B cell (primary cell): Measurements from ENCODE around the gene HOXD4. TPM values are rescaled to one million over a fixed set of nuclear protein-coding genes. Genes with fewer than 3 reads are reported as not detected.

Experiments
- ATAC-seq: fragments of 200-7000 bp; cut with Tn5 transposase; one replicate; pipeline ENCODE4 v1.10.0; 2021; ENCODE audit warnings: low read depth, mild to moderate bottlenecking, moderate number of reproducible peaks, moderate library complexity
- CTCF ChIA-PET: fragments of 350-600 bp; sonication (Branson Sonifier 250); formaldehyde crosslinking; loops from one replicate; lab custom pipeline; 2021; ENCODE audit warnings: antibody characterized with exemption, inconsistent platforms; lab: Charles Lee
- POLR2A ChIA-PET: fragments of 350-600 bp; sonication (Branson Sonifier 250); formaldehyde crosslinking; loops from one replicate; lab custom pipeline; 2021; ENCODE audit warnings: antibody characterized with exemption; lab: Charles Lee
- DNase-seq: peaks from one replicate; pipeline ENCODE4 v3.0.0; 2013
- H2AFZ ChIP-seq: 2 replicates; pipeline ENCODE4 v1.6.1; 2012; ENCODE audit warnings: mild to moderate bottlenecking, low read depth, low read length; ENCODE audit not compliant: insufficient read depth, poor library complexity, severe bottlenecking
- H3K27ac ChIP-seq, 2 donors: 1 replicate in 1 of 2; 2 replicates in 1 of 2; pipeline ENCODE4 v1.5.1; 2012 to 2013; ENCODE audit warnings: low read length in 2 of 2, mild to moderate bottlenecking in 2 of 2, moderate library complexity in 1 of 2
- H3K27me3 ChIP-seq, 4 experiments: fragments of 200-600 bp in 1 of 4; sonication (generic) in 1 of 4; replicated peaks in 1 of 4; 1 replicate in 2 of 4; 2 replicates in 2 of 4; pipeline versions ENCODE4 v1.6.1 to v1.7.0; 2013 to 2016; ENCODE audit warnings: low read length in 3 of 4, mild to moderate bottlenecking in 2 of 4, mixed read lengths in 1 of 4, moderate library complexity in 1 of 4; ENCODE audit not compliant: insufficient read depth in 4 of 4, control insufficient read depth in 3 of 4; ENCODE audit errors: control extremely low read depth in 1 of 4
- H3K36me3 ChIP-seq, 2 experiments: replicated peaks in 1 of 2; 1 replicate in 1 of 2; 2 replicates in 1 of 2; pipeline versions ENCODE4 v1.6.1 to v1.7.1; 2013; ENCODE audit warnings: low read length in 1 of 2; ENCODE audit not compliant: insufficient read depth in 2 of 2, control insufficient read depth in 1 of 2; ENCODE audit errors: control extremely low read depth in 1 of 2, extremely low read depth in 1 of 2
- H3K4me1 ChIP-seq, 2 donors: fragments of 200-600 bp in 1 of 2; sonication (generic) in 1 of 2; 1 replicate in 1 of 2; 2 replicates in 1 of 2; pipeline versions ENCODE4 v1.5.1 to v1.6.1; 2013 to 2017; ENCODE audit warnings: low read length in 2 of 2; ENCODE audit not compliant: control insufficient read depth in 2 of 2, insufficient read depth in 2 of 2
- H3K4me2 ChIP-seq: replicated peaks from 2 replicates; pipeline ENCODE3; 2012; ENCODE audit warnings: mild to moderate bottlenecking, low read depth, low read length; ENCODE audit not compliant: poor library complexity, severe bottlenecking
- H3K4me3 ChIP-seq, 5 experiments: fragments of 200-600 bp in 1 of 5; sonication (generic) in 1 of 5; 1 replicate in 3 of 5; 2 replicates in 2 of 5; pipeline versions ENCODE4 v1.5.1 to v1.7.0; 2011 to 2016; ENCODE audit warnings: low read length in 4 of 5, mild to moderate bottlenecking in 4 of 5, low read depth in 2 of 5, control low read depth in 1 of 5, moderate library complexity in 1 of 5; ENCODE audit not compliant: insufficient read depth in 1 of 5; ENCODE audit errors: control extremely low read depth in 1 of 5, extremely low read depth in 1 of 5
- H3K79me2 ChIP-seq: fragments of 200-600 bp; sonication (generic); one replicate; pipeline ENCODE4 v1.6.0; 2016; ENCODE audit warnings: low read length; ENCODE audit not compliant: control insufficient read depth, insufficient read depth
- H3K9ac ChIP-seq: fragments of 200-600 bp; sonication (generic); 2 replicates; pipeline ENCODE4 v1.6.1; 2017; ENCODE audit warnings: mild to moderate bottlenecking, low read length, moderate library complexity
- H3K9me3 ChIP-seq, 3 donors: one replicate each; pipeline versions ENCODE4 v1.6.1 to v1.7.1; 2013; ENCODE audit warnings: low read length in 2 of 3; ENCODE audit not compliant: control insufficient read depth in 2 of 3, insufficient read depth in 1 of 3; ENCODE audit errors: control extremely low read depth in 1 of 3
- H4K20me1 ChIP-seq: 2 replicates; pipeline ENCODE4 v1.6.0; 2012; ENCODE audit warnings: mild to moderate bottlenecking, low read length; ENCODE audit not compliant: insufficient read depth, control insufficient read depth, poor library complexity, severe bottlenecking
- H3K27ac Mint-ChIP-seq: one replicate; pipeline ENCODE4 v1.8.0; 2021; ENCODE audit warnings: mixed read lengths
- H3K27me3 Mint-ChIP-seq: one replicate; pipeline ENCODE4 v1.8.0; 2021; ENCODE audit warnings: mixed read lengths
- H3K4me1 Mint-ChIP-seq: one replicate; pipeline ENCODE4 v1.8.0; 2021; ENCODE audit warnings: mixed read lengths
- H3K4me3 Mint-ChIP-seq: one replicate; pipeline ENCODE4 v1.8.0; 2021; ENCODE audit warnings: mixed read lengths
- H3K9me3 Mint-ChIP-seq: one replicate; pipeline ENCODE4 v1.8.0; 2022; ENCODE audit warnings: mixed read lengths; ENCODE audit not compliant: insufficient read depth
- CTCF ChIP-seq: fragments of 200-600 bp; IDR thresholded peaks from one replicate; pipeline ENCODE4 v1.8.0; 2022; ENCODE audit warnings: antibody characterized with exemption, mild to moderate bottlenecking
- EZH2 ChIP-seq: IDR thresholded peaks from 2 replicates; pipeline ENCODE4 v1.6.1; 2012; ENCODE audit warnings: borderline replicate concordance, low read depth, mild to moderate bottlenecking, moderate library complexity, low read length; ENCODE audit not compliant: insufficient read depth, poor library complexity, severe bottlenecking
- WGBS: methylation state at CpG from one replicate; pipeline ENCODE4 v1.1.5; 2013; ENCODE audit warnings: missing lambda C conversion rate; ENCODE audit not compliant: insufficient coverage; 5-methylcytosine and 5-hydroxymethylcytosine counted together
- intact Hi-C: fragments of 100-400 bp; cut with micrococcal nuclease; formaldehyde crosslinking; loops from one replicate; pipeline ENCODE4 v1.10.0; 2022
- polyA plus RNA-seq: library from polyadenylated mRNA; depleted of rRNA; stranded (reverse); fragments of >200 nt; gene quantifications from 2 replicates; pipeline ENCODE4 v1.2.3, GENCODE V29; 2012
- total RNA-seq, 2 donors: library from RNA; stranded (reverse); fragments of 120-200 nt in 1 of 2; gene quantifications; 1 replicate in 1 of 2; 2 replicates in 1 of 2; pipeline versions ENCODE4 v1.2.3 to v1.2.4, GENCODE V29; 2013 to 2022

HOXD4 gene
- total and polyA plus RNA-seq, 2 donors (not counting 1 experiment from before 2014, with no cell fraction given), result not detected

DNA sequence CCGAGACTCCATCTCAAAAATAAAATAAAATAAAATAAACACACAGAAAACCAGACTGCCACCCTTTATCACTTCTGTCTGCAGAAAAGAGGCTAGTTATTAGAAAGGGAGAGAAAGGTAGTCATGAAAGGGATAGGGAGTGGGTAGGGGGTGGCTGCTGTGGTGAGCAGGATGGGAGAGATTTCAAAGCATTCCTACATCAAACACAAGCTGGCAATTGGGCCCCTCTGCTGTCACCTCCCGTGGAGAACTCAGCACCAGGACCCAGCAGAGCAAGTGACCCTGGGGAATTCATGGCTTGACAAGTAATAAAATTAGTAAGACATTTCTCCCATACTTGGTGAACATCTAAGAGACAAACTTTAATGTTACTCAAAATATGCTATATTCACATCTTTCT, 33.4 kb downstream of the HOXD4 start:
- H3K9me3 ChIP-seq, result no peaks in the 10 kb centered on the region
- Mint-ChIP-seq H3K27me3 (peaks cover 71% of the 10 kb centered on the region), H3K4me3 (no peak overlapping the region), H3K9me3 (no peaks in the 10 kb centered on the region), H3K27ac (no peak overlapping the region), H3K4me1 (peaks cover 19% of the 10 kb centered on the region)
- WGBS, result no CpG with 5 or more reads among the region's 2 CpGs
- no peak overlapping the region for H3K4me2 ChIP-seq
- H3K79me2 ChIP-seq, result no peaks in the 10 kb centered on the region
- DNase-seq (no peak), ATAC-seq (no peak)
- no peak overlapping the region for H3K9ac ChIP-seq
- intact Hi-C loops, result no loop called here
- peaks cover 19 to 26% of the 10 kb centered on the region in 2 donors for H3K4me1 ChIP-seq
- TF ChIP-seq EZH2, result no peak
- no peak for TF ChIP-seq CTCF
- ChIA-PET POLR2A (no interaction called here), CTCF (no interaction called here)
- no peaks in the 10 kb centered on the region for H3K36me3 ChIP-seq
- H3K27ac ChIP-seq, result no peak overlapping the region
- no peaks in the 10 kb centered on the region for H4K20me1 ChIP-seq
- peaks cover 0 to 46% (median 38%) of the 10 kb centered on the region in 4 experiments for H3K27me3 ChIP-seq
- no peak overlapping the region for H3K4me3 ChIP-seq
- no peak overlapping the region for H2AFZ ChIP-seq

- ChIA-PET POLR2A (no interaction called here), CTCF (interaction anchor here (0.6 to 1.1 kb wide), 2 partner anchors 368 to 1091 kb away, joined by 3 to 5 read pairs; no protein-coding TSS in a partner anchor)
- Mint-ChIP-seq H3K27me3 (peaks cover 69% of the 10 kb centered on the region), H3K4me1 (peaks cover 24% of the 10 kb centered on the region), H3K27ac (no peak overlapping the region), H3K4me3 (no peak overlapping the region), H3K9me3 (no peaks in the 10 kb centered on the region)
- Histone ChIP-seq H3K4me2 (no peak overlapping the region), H3K4me3 (no peak overlapping the region), H3K27me3 (peaks cover 0 to 48% (median 37%) of the 10 kb centered on the region in 4 experiments), H2AFZ (no peak overlapping the region), H3K36me3 (no peaks in the 10 kb centered on the region), H3K9me3 (no peaks in the 10 kb centered on the region), H3K9ac (no peak overlapping the region), H3K4me1 (peaks cover 20 to 28% of the 10 kb centered on the region in 2 donors), H3K79me2 (no peaks in the 10 kb centered on the region), H4K20me1 (no peaks in the 10 kb centered on the region), H3K27ac (no peak overlapping the region)
- WGBS, result no CpG with 5 or more reads among the region's 2 CpGs
- ATAC-seq (no peak), DNase-seq (no peak)
- no peak for TF ChIP-seq EZH2
- TF ChIP-seq CTCF, result no peak
- intact Hi-C loops, result no loop called here
These were observed 34.7 kb downstream of the HOXD4 start for GRCh38 chr2:176186024-176186423.
